ENCODE results near the gene PCNX2.

- TF ChIP-seq POLR2A (IDR thresholded peaks at IDR 0.05) (no peak), CTCF (IDR thresholded peaks at IDR 0.05) (no peak)
These were observed 330.2 kb downstream of the PCNX2 start for GRCh38 chr1:232965124-232965911.

Data from esophagus squamous epithelium (tissue), 4 donors.